ENCODE results near the gene MRPL58. TPM values are rescaled to one million over a fixed set of nuclear protein-coding genes. Genes with fewer than 3 reads are reported as not detected.

Gene MRPL58
- total RNA-seq, 4 donors from 2014 or later, result 32.1 to 51.9 (median 46.0) TPM

- H3K9me3 ChIP-seq, result no peaks in the 10 kb centered on the region
- H3K4me1 ChIP-seq, result peaks cover 0 to 16% (median 11%) of the 10 kb centered on the region in 4 donors
- H3K4me3 ChIP-seq, result peak within 1 kb of the TSS; percentile 32 to 55 (median 44)
- H3K27ac ChIP-seq, result peak within 1 kb of the TSS in 2 of 4 donors; percentile 14 to 66
- no peak for DNase-seq (ENCODE audit: low spot score in 2 of 2)
- H3K36me3 ChIP-seq, result no peaks in the 10 kb centered on the region
- H3K27me3 ChIP-seq, result peaks cover 0 to 36% of the 10 kb centered on the region in 2 donors
- TF ChIP-seq CTCF (IDR thresholded peaks at IDR 0.05) (no peak), POLR2A (IDR thresholded peaks at IDR 0.05) (no peak), EP300 (IDR thresholded peaks at IDR 0.05) (no peak)
- WGBS, 2 donors, result 2 to 7% methylated on average over 55 to 61 of the region's 95 CpGs
These were observed 40.1 kb upstream of the MRPL58 start, which contains the start of gene HID1 for GRCh38 chr17:74972107-74972972. Gene HID1, minus strand, starts transcription at chr17:74972759. Its CDS starts 103 bp downstream, at chr17:74972656.

GRCh38 chr17:74972973-74973328, 39.5 kb upstream of the MRPL58 start:
- WGBS, 2 donors, result 12 to 14% methylated on average over 17 of the region's 17 CpGs
- Histone ChIP-seq H3K4me3 (peak overlapping the region in 3 of 4 donors; percentile 34 to 55 (median 54)), H3K27me3 (peaks cover 0 to 36% of the 10 kb centered on the region in 2 donors), H3K36me3 (no peaks in the 10 kb centered on the region), H3K4me1 (peaks cover 0 to 16% (median 11%) of the 10 kb centered on the region in 4 donors), H3K9me3 (no peaks in the 10 kb centered on the region), H3K27ac (peak overlapping the region in 2 of 4 donors; percentile 14 to 66)
- DNase-seq (ENCODE audit: low spot score in 2 of 2), result no peak
- no peak for TF ChIP-seq POLR2A (IDR thresholded peaks at IDR 0.05)
- TF ChIP-seq CTCF (IDR thresholded peaks at IDR 0.05), result no peak

GRCh38 chr17:74975943-74976342, 36.5 kb upstream of the MRPL58 start:
- no peaks in the 10 kb centered on the region for H3K9me3 ChIP-seq
- H3K4me1 ChIP-seq, result peaks cover 0 to 16% (median 11%) of the 10 kb centered on the region in 4 donors
- no peak overlapping the region for H3K27ac ChIP-seq
- WGBS, 2 donors, result 79 to 80% methylated on average over 4 of the region's 4 CpGs
- DNase-seq (ENCODE audit: low spot score in 2 of 2), result no peak
- H3K36me3 ChIP-seq, result no peaks in the 10 kb centered on the region
- H3K27me3 ChIP-seq, result peaks cover 0 to 28% of the 10 kb centered on the region in 2 donors
- TF ChIP-seq EP300 (IDR thresholded peaks at IDR 0.05), result no peak
- TF ChIP-seq POLR2A (IDR thresholded peaks at IDR 0.05), result no peak
- no peak for TF ChIP-seq CTCF (IDR thresholded peaks at IDR 0.05)
- no peak overlapping the region for H3K4me3 ChIP-seq

GRCh38 chr17:74977802-74978201, 34.7 kb upstream of the MRPL58 start:
- WGBS, 2 donors, result 89 to 94% methylated on average over 3 of the region's 3 CpGs
- peaks cover 0 to 12% of the 10 kb centered on the region in 2 donors for H3K27me3 ChIP-seq

More at GRCh38 chr17:74977802-74978201, 34.7 kb upstream of the MRPL58 start:
- Histone ChIP-seq H3K27ac (no peak overlapping the region), H3K4me3 (no peak overlapping the region), H3K4me1 (peaks cover 0 to 20% (median 13%) of the 10 kb centered on the region in 4 donors), H3K36me3 (no peaks in the 10 kb centered on the region), H3K9me3 (no peaks in the 10 kb centered on the region)
- TF ChIP-seq CTCF (IDR thresholded peaks at IDR 0.05), result no peak
- no peak for TF ChIP-seq EP300 (IDR thresholded peaks at IDR 0.05)
- no peak for TF ChIP-seq POLR2A (IDR thresholded peaks at IDR 0.05)
- no peak for DNase-seq (ENCODE audit: low spot score in 2 of 2)
